Limb (tissue), 2 donors: ENCODE results near the gene MINK1.
"Not testable (repeated sequence)": the region's sequence is repeated elsewhere in the genome, so short reads cannot be mapped to it uniquely, and the experiment has no call there.

Experiments
- DNase-seq, 2 donors: peaks; one replicate each; pipeline ENCODE4 v3.0.0-alpha.2; 2016; ENCODE audit errors: extremely low spot score in 2 of 2

The MINK1 gene

GRCh38 chr17:4811471-4811870, 21.7 kb upstream of the MINK1 start:
- DNase-seq: no peak

- no peak for DNase-seq
Observed at GRCh38 chr17:4812690-4813089, 20.4 kb upstream of the MINK1 start.

GRCh38 chr17:4815043-4815675, 18.0 kb upstream of the MINK1 start:
- DNase-seq: no peak

- no peak for DNase-seq
Observed at GRCh38 chr17:4816826-4817225, 16.3 kb upstream of the MINK1 start.

- DNase-seq: no peak
Observed at GRCh38 chr17:4818276-4818675, 14.9 kb upstream of the MINK1 start.

GRCh38 chr17:4822835-4823234, 10.3 kb upstream of the MINK1 start:
- no peak for DNase-seq

- DNase-seq: no peak
Observed at GRCh38 chr17:4823373-4824089, 9.6 kb upstream of the MINK1 start.

- DNase-seq: no peak
Observed at GRCh38 chr17:4827399-4827798, 5.7 kb upstream of the MINK1 start.

GRCh38 chr17:4832829-4833177, 337 bp upstream of the MINK1 start:
- DNase-seq: not testable (repeated sequence)

- peak in 1 of 2 donors; percentile 44 for DNase-seq
Observed at GRCh38 chr17:4833941-4834680, 971 bp downstream of the MINK1 start.

- no peak for DNase-seq
Observed at GRCh38 chr17:4834681-4835020, 1.5 kb downstream of the MINK1 start.

GRCh38 chr17:4836221-4836620, 3.1 kb downstream of the MINK1 start:
- no peak for DNase-seq

- no peak for DNase-seq
Observed at GRCh38 chr17:4837471-4838308, 4.5 kb downstream of the MINK1 start.

- no peak for DNase-seq
Observed at GRCh38 chr17:4838309-4838785, 5.2 kb downstream of the MINK1 start.

GRCh38 chr17:4839221-4839620, 6.1 kb downstream of the MINK1 start:
- no peak for DNase-seq

GRCh38 chr17:4839965-4840892, 7.1 kb downstream of the MINK1 start:
- no peak for DNase-seq

- no peak for DNase-seq
Observed at GRCh38 chr17:4840893-4841242, 7.7 kb downstream of the MINK1 start.

GRCh38 chr17:4842376-4842775, 9.2 kb downstream of the MINK1 start:
- DNase-seq: no peak

GRCh38 chr17:4843321-4844000, 10.3 kb downstream of the MINK1 start:
- no peak for DNase-seq

- no peak for DNase-seq
Observed at GRCh38 chr17:4845118-4845517, 12.0 kb downstream of the MINK1 start.
